Posterior vena cava (tissue), 2 donors: ENCODE results near the gene RAP2B. TPM values are rescaled to one million over a fixed set of nuclear protein-coding genes. Genes with fewer than 3 reads are reported as not detected.
"Not testable (repeated sequence)": the region's sequence is repeated elsewhere in the genome, so short reads cannot be mapped to it uniquely, and the experiment has no call there.

ENCODE experiments used
- DNase-seq: peaks from one replicate; pipeline ENCODE4 v3.0.0-alpha.2; 2020; ENCODE audit warnings: low spot score
- intact Hi-C, 2 donors: fragments of 100-400 bp; cut with DNase I; formaldehyde crosslinking; loops; one replicate each; pipeline versions ENCODE4 v1.14.1 to v1.14.2; 2022 to 2023
- total RNA-seq, 2 donors: library from RNA; stranded (reverse); fragmentation: NEBNext Ultra II Directional; extraction: Animal tissue kit (Norgen Biotek cat#: 25700); gene quantifications; one replicate each; pipeline ENCODE4 v1.2.1, GENCODE V29; 2021
- donor health status: DM: yes; HTN: yes; CAD: no.
- donor health status: DM: yes; HTN: yes; CAD: no.

Gene RAP2B
- total RNA-seq, 2 donors from 2014 or later, result 10.7 to 14.1 TPM

GRCh38 chr3:153176197-153176596 is 14.2 kb downstream of the RAP2B start:
- intact Hi-C loops, result no loop called here
- DNase-seq, result no peak

GRCh38 chr3:153180860-153181372 is 18.9 kb downstream of the RAP2B start:
- no peak for DNase-seq
- intact Hi-C loops, result no loop called here

GRCh38 chr3:153182501-153183293 is 20.7 kb downstream of the RAP2B start:
- intact Hi-C loops, result no loop called here
- DNase-seq, result no peak

- intact Hi-C loops, result no loop called here
- DNase-seq, result no peak
Measured at GRCh38 chr3:153190923-153191322, 28.9 kb downstream of the RAP2B start.

- intact Hi-C loops, result no loop called here
- DNase-seq, result no peak
Measured at GRCh38 chr3:153192327-153192726, 30.3 kb downstream of the RAP2B start.

- intact Hi-C loops, DNase-seq: not testable (repeated sequence)
Measured at GRCh38 chr3:153193786-153194476, 31.9 kb downstream of the RAP2B start.

GRCh38 chr3:153195349-153195879 is 33.4 kb downstream of the RAP2B start:
- DNase-seq, result no peak
- intact Hi-C loops, result no loop called here

- DNase-seq, result no peak
- intact Hi-C loops, result no loop called here
Measured at GRCh38 chr3:153209596-153209995, 47.6 kb downstream of the RAP2B start.

- no peak for DNase-seq
- intact Hi-C loops, result no loop called here
Measured at GRCh38 chr3:153210146-153210545, 48.1 kb downstream of the RAP2B start.

GRCh38 chr3:153210660-153211059 is 48.6 kb downstream of the RAP2B start:
- DNase-seq, result no peak
- intact Hi-C loops, result no loop called here

GRCh38 chr3:153215497-153215896 is 53.5 kb downstream of the RAP2B start:
- no peak for DNase-seq
- intact Hi-C loops, result no loop called here

GRCh38 chr3:153215966-153216365 is 53.9 kb downstream of the RAP2B start:
- intact Hi-C loops, result no loop called here
- DNase-seq, result no peak

GRCh38 chr3:153216928-153217327 is 54.9 kb downstream of the RAP2B start:
- DNase-seq, result no peak
- intact Hi-C loops, result no loop called here

- intact Hi-C loops, result no loop called here
- DNase-seq, result no peak
Measured at GRCh38 chr3:153219146-153219545, 57.1 kb downstream of the RAP2B start.
